ENCODE data around the gene TBC1D5. TPM values are rescaled to one million over a fixed set of nuclear protein-coding genes. Genes with fewer than 3 reads are reported as not detected.

Gene TBC1D5
- total RNA-seq, 1 experiment from 2014 or later, result 26.1 TPM

DNA sequence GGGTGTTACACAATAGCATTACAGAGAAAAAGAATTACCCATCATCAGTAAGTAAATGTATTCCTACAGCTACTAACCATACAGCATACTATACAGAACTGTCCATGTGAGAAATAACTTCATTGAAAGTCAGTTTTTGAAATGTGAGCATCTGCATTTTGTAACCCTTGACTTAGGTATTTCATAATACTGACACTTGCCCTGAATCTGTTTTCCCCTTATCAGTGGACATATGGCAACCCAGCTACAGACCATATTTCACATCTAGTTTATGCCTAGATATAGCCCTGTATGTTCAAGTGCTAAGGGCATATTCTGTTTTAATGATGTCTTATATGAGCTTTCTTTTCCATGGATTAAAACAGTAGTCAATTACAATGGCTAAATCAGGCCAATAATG is 297.6 kb downstream of the TBC1D5 start (continued):
- no peak for TF ChIP-seq FOXP4 (CRISPR knock-in tag; IDR thresholded peaks at IDR 0.05)
- no peak for TF ChIP-seq FOXK1 (CRISPR knock-in tag; IDR thresholded peaks at IDR 0.05)
- TF ChIP-seq, protein P1, sequence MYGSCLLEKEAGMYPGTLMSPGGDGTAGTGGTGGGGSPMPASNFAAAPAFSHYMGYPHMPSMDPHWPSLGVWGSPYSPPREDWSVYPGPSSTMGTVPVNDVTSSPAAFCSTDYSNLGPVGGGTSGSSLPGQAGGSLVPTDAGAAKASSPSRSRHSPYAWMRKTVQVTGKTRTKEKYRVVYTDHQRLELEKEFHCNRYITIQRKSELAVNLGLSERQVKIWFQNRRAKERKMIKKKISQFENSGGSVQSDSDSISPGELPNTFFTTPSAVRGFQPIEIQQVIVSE (CRISPR knock-in tag; IDR thresholded peaks at IDR 0.05; ENCODE audit: borderline replicate concordance), result no peak
- TF ChIP-seq CTCF (IDR thresholded peaks at IDR 0.05), result no peak
- TF ChIP-seq, protein P2, sequence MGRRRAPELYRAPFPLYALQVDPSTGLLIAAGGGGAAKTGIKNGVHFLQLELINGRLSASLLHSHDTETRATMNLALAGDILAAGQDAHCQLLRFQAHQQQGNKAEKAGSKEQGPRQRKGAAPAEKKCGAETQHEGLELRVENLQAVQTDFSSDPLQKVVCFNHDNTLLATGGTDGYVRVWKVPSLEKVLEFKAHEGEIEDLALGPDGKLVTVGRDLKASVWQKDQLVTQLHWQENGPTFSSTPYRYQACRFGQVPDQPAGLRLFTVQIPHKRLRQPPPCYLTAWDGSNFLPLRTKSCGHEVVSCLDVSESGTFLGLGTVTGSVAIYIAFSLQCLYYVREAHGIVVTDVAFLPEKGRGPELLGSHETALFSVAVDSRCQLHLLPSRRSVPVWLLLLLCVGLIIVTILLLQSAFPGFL (CRISPR knock-in tag; IDR thresholded peaks at IDR 0.05; ENCODE audit: borderline replicate concordance), result no peak
- TF ChIP-seq, protein P3, sequence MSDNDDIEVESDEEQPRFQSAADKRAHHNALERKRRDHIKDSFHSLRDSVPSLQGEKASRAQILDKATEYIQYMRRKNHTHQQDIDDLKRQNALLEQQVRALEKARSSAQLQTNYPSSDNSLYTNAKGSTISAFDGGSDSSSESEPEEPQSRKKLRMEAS (CRISPR knock-in tag; IDR thresholded peaks at IDR 0.05), result no peak
- no peak for TF ChIP-seq MXD4 (CRISPR knock-in tag; IDR thresholded peaks at IDR 0.05; ENCODE audit: borderline replicate concordance)
- no peak for TF ChIP-seq ZNF138 (CRISPR knock-in tag; conservative IDR thresholded peaks at IDR 0.05)
- no peak for TF ChIP-seq HMGA2 (CRISPR knock-in tag; IDR thresholded peaks at IDR 0.05)
- TF ChIP-seq USF2 (CRISPR knock-in tag; IDR thresholded peaks at IDR 0.05), result no peak

DNA sequence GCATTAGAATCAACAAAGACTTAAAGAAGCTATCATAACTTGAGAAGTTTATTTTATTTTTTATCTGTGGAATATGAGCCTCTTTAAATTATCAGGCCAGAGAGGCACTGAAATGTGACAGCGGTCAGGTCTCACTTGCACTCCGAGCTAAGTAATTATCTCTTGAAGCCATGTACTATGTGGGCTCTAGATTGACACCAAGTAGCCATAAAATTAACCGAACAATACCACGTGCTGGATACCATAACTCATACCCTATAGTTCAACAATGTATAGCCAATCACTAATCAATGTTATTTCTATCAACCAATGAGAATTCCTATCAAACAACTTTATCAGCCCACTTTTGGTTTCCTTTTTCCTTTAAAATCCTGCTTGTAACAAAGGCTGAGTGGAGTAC is 299.3 kb downstream of the TBC1D5 start:
- Mint-ChIP-seq H3K9me3 (peaks cover 4% of the 10 kb centered on the region), H3K27me3 (ENCODE audit: low read depth) (no peaks in the 10 kb centered on the region), H3K4me1 (peaks cover 7% of the 10 kb centered on the region; the same call in 1 of the 2 replicates), H3K27ac (no peak overlapping the region), H3K4me3 (no peak overlapping the region), H3K36me3 (peaks cover 3% of the 10 kb centered on the region)
- TF ChIP-seq TCF7 (CRISPR knock-in tag; IDR thresholded peaks at IDR 0.05; ENCODE audit: low read depth) (no peak), FOXK1 (CRISPR knock-in tag; IDR thresholded peaks at IDR 0.05) (no peak), FOXJ3 (CRISPR knock-in tag; IDR thresholded peaks at IDR 0.05; ENCODE audit: borderline replicate concordance) (no peak), ZBTB43 (CRISPR knock-in tag; IDR thresholded peaks at IDR 0.05) (no peak), SP1 (CRISPR knock-in tag; conservative IDR thresholded peaks at IDR 0.05) (no peak), ZNF317 (CRISPR knock-in tag; IDR thresholded peaks at IDR 0.05; ENCODE audit: borderline replicate concordance, low read depth) (no peak)
- TF ChIP-seq, protein P4, sequence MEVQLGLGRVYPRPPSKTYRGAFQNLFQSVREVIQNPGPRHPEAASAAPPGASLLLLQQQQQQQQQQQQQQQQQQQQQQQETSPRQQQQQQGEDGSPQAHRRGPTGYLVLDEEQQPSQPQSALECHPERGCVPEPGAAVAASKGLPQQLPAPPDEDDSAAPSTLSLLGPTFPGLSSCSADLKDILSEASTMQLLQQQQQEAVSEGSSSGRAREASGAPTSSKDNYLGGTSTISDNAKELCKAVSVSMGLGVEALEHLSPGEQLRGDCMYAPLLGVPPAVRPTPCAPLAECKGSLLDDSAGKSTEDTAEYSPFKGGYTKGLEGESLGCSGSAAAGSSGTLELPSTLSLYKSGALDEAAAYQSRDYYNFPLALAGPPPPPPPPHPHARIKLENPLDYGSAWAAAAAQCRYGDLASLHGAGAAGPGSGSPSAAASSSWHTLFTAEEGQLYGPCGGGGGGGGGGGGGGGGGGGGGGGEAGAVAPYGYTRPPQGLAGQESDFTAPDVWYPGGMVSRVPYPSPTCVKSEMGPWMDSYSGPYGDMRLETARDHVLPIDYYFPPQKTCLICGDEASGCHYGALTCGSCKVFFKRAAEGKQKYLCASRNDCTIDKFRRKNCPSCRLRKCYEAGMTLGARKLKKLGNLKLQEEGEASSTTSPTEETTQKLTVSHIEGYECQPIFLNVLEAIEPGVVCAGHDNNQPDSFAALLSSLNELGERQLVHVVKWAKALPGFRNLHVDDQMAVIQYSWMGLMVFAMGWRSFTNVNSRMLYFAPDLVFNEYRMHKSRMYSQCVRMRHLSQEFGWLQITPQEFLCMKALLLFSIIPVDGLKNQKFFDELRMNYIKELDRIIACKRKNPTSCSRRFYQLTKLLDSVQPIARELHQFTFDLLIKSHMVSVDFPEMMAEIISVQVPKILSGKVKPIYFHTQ (CRISPR knock-in tag; IDR thresholded peaks at IDR 0.05), result no peak
- TF ChIP-seq, protein P5, sequence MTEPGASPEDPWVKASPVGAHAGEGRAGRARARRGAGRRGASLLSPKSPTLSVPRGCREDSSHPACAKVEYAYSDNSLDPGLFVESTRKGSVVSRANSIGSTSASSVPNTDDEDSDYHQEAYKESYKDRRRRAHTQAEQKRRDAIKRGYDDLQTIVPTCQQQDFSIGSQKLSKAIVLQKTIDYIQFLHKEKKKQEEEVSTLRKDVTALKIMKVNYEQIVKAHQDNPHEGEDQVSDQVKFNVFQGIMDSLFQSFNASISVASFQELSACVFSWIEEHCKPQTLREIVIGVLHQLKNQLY (CRISPR knock-in tag; IDR thresholded peaks at IDR 0.05), result no peak
- CTCF ChIA-PET, result no interaction called here
- POLR2A ChIA-PET, result no interaction called here
- ATAC-seq (no peak), DNase-seq (ENCODE audit: low spot score) (no peak)

Data from WTC11 (cell line).